GM19239 (cell line): ENCODE measurements around the gene SLC25A6.
"Not testable (repeated sequence)": the region's sequence is repeated elsewhere in the genome, so short reads cannot be mapped to it uniquely, and the experiment has no call there.

ENCODE experiments used
- DNase-seq: peaks from one replicate; pipeline ENCODE4 v3.0.0; 2011; ENCODE audit warnings: low spot score; ENCODE audit not compliant: insufficient read length
- FAIRE-seq: peaks from 2 replicates; lab custom pipeline; 2011; peaks lifted over from hg19 to GRCh38; lab: Jason Lieb, UNC

The SLC25A6 gene

DNA sequence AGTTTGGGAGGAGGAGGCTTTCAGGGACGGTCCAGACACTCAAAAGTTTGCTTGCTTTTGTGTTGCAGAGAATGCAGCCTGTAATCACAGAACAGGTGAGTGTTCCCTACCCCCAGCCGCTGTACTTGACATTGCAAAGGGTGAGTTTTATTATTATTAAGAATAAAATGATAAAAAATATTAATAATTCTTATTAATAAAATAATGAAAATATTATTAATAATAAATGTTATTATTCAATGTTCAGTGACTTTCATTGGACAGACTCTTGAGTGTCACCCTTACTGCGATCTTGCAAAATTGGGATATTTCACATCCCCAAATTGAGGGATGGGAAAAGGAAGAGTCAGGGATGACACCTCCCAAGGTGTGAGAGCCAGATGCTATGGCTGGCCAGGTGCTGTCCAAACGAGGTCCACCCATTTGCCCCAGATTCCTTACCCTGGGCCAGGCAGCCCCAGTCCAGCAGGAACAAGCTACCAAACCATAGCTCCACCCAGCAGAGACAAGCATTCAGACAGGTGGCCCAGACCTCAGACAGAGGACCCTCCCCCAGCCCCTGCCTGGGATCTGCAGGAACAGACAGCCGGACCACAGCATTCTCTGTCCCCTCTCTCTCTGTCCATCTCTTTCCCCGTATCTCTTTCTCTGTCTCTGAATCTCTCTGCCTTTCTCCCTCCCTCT lies 33.0 kb downstream of the SLC25A6 start:
- DNase-seq, result no peak
- FAIRE-seq, result no peak

DNA sequence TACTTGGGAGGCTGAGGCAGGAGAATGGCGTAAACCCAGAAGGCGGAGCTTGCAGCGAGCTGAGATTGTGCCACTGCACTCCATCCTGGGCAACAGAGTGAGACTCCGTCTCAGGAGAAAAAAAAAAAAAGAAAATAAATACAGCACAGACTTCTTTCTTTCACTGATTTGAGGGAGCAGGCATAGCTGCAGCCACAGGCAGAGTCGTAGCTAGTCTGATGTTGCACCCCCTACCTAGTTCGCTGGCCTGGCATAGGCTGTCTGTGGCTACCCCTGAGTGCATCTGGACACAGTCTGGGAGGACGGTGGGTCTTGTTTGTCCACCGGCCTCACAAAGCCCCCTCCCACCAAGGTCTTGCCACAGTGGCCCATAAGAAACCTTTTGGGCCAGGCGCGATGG lies 33.9 kb downstream of the SLC25A6 start:
- no peak for FAIRE-seq
- no peak for DNase-seq

DNA sequence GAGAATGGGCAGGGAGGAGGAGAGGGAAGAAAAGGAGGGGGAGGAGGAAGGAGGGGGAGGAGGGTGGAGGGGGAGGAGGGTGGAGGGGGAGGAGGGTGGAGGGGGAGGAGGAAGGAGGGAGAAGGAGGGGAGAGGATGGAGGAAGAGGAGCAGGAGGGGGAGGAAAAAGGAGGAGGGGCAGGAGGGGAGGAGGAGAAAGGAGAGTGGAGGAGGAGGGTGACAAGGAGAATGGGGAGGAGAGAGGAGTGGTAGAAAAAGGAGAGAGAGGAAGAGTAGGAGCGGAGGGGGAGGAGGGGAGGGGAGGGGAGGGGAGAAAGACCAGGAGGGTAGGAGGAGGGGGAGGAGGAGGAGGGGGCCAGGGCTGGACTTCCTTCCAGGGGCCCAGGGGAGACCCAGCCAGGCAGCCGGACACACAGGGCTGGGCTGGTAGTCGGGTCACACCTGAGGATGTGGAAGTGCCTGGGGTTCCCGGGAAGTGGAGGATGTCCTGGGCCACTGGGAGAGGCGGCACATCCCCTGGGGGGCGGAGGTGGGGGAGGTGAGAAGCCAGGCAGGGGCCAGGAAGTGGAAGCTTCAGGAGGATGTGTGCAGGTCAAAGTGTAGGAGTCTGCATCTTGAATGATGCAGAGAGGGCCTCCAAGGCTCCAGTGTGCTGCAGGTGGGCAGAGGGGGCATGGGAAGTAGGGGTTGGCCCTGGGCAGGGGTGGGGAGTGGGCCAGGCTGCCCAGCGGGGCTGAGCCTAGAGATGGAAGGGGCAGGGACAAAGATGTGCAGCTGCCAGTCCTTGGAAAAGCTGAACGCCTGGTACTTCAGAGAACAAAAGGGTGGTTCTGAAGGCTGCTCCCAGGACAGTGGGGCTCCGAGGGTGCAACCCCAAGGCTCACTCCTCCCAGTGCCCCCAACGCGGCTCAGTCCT lies 36.5 kb downstream of the SLC25A6 start:
- FAIRE-seq (no peak), DNase-seq (no peak)

DNA sequence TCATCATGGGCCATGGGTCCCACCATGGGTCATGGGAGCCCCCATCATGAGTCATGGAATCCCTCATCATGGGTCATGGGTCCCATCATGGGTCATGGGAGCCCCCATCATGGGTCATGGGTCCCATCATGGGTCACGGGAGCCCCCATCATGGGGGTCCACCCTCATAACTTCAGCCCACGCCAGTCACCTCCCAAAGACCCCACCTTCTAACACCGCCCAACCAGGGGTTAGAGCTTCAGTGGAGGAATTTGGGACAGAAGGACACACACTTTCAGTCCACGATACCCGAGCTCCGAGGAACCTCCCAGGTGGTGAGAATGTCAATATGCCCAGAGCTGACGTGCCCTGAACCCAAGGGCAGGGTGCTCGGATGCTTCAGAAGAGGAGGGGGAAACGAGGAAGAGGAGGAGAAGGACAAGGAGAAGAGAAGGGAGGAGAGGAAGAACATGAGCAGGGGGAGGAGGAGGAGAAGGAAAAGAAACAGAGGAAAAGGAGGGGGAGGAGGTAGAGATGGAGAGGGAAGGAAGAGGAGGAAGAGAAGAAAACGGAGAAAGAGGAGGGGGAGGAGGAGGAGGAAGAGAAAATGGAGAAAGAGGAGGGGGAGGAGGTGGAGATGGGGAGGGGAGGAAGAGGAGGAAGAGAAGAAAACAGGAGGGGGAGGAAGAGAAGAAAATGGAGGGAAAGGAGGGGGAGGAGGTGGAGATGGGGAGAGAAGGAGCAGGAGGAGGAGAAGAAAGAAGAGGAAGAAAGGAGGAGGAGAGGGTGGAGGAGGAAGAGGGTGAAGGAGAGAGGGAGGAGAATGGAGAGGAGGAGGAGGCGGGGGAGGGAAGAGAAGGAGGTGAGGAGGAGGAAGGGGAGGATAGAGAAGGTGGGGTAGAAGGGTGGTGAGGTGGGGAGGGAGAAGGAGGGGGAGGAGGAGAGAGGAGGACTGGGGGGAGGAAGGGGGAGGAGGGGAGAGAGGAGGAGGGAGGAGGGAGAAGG lies 37.6 kb downstream of the SLC25A6 start:
- no peak for FAIRE-seq
- DNase-seq, result no peak

DNA sequence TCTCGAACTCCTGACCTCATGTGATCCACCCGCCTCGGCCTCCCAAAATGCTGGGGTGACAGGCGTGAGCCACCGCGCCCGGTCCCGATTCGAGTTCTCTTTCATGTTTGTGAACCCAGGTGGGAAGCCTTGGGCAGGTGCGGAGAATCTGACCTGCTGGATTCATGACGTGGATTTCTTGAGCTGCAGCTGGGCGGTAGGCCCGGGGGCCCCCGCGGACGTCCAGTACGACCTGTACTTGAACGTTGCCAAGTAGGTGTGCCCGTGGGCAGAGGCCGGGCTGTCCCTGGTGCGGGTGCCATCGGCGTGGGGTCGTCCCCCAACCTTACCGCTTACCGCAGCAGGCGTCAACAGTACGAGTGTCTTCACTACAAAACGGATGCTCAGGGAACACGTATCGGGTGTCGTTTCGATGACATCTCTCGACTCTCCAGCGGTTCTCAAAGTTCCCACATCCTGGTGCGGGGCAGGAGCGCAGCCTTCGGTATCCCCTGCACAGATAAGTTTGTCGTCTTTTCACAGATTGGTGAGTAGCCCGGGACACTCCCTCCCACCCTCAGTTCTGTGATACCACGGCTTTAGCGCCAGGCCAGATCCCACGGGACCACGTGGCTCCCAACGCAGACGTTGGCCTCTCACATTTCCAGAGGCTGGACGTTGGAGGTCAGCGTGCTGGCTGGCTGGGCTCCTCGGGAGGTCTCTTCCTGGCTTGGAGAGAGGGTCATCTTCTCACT lies 39.8 kb downstream of the SLC25A6 start:
- FAIRE-seq, result no peak
- no peak for DNase-seq

DNA sequence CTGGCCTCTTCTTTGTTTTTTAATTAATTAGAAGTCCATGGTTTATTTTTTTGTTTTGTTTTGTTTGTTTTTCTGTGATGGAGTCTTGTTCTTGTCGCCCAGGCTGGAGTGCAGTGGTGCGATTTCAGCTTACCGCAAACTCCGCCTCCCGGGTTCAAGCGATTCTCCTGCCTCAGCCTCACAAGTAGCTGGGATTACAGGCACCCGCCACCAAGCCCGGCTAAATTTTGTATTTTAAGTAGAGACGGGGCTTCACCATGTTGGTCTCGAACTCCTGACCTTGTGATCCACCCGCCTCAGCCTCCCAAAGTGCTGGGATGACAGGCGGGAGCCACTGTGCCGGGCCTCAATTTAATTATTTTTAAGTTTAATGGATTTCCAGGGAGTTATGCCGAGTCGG lies 42.3 kb downstream of the SLC25A6 start:
- FAIRE-seq, DNase-seq: not testable (repeated sequence)

DNA sequence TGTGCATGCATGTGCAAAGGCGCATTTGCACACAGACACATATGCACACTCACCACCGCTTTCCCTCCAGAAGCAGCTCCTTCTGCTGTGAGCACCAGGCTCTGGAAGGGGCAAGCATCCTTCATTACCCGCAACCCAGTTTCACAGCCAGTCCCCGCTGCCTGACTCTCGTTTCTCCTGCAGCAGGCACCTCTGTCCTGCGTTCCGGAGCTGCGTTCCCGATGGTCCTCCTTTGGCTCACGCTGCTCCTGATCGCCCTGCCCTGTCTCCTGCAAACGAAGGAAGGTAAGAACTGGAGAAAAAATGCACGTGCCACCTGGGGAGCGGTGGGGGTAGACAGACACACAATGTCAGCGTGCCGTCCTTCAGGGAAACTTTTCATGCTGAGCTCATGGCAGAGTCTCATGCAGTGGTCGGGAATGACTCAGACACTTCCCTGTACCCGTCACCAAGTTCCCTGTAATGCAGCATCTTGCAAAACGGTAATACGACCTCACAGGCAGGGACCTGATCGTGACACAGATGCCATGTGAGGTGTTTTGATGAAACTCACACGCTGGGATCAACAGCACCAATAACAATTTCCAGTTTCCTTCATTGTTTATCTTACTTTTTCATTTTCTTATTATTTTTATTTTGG lies 50.2 kb downstream of the SLC25A6 start:
- no peak for FAIRE-seq
- DNase-seq, result no peak

DNA sequence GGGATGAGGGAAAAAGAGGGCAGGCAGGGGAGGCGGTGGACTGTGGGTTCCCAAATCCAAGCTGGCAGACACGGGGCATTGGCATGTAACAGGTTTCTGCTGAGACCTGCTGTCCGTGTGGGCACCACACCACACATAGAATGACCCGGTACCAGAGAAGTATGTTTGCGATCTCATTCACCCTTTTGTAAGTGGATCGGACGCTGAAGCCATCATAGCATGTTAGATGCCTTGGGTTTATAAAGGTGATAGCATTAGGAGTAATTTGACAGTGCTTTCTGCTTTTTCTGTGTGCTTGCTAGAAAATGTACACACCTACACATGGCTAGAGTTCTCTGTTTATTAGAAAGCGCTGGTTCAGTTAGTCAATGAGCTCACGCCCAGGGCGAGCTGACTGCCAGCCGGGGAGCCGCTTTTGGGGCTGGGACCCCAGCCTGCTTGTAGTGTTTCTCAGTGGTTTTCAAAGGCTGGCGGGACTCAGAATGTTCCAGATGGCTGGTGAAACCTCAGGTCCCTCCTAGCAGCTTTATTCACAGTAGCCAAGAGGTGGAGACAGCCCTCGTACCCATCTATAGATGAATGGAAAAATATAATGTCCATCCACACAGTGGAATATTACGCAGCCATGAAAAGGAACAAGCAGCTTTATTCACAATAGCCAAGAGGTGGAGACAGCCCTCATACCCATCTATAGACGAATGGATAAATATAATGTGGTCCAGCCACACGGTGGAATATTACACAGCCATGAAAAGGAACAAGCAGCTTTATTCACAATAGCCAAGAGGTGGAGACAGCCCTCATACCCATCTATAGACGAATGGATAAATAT lies 54.7 kb downstream of the SLC25A6 start:
- DNase-seq, result no peak
- FAIRE-seq, result peak; percentile 47

DNA sequence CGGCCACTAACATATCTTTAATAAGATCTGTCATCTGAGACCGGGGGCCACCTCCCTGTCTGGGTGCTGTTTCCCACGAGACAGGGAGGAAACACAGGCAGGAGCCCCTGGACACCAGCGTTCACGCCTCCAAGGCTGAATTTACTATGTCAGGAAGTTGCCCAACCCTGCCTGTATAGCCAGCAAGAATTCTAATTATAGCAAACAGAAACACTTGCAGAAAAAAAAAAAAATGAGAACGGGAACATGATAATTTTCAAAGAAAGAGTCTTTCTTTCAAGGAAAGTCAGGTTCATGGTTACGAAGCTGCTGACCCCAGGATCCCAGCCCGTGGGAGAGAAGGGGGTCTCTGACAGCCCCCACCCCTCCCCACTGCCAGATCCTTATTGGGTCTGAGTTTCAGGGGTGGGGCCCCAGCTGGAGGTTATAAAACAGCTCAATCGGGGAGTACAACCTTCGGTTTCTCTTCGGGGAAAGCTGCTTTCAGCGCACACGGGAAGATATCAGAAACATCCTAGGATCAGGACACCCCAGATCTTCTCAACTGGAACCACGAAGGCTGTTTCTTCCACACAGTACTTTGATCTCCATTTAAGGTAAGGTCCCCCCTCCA lies 55.5 kb downstream of the SLC25A6 start, which contains the start of gene IL3RA:
TSS of gene IL3RA (plus strand) at position 455 of the 613 bp plus-strand sequence. CDS start 4,981 bp downstream, outside the sequence.
- no peak for DNase-seq

More for the DNA sequence above, 55.5 kb downstream of the SLC25A6 start, which contains the start of gene IL3RA:
- FAIRE-seq, result no peak
